ENCODE data around the gene AP5B1. TPM values are rescaled to one million over a fixed set of nuclear protein-coding genes. Genes with fewer than 3 reads are reported as not detected.

Gene AP5B1
- total RNA-seq, 1 donor from 2014 or later = 18.1 TPM

Other genes starting within 250 kb of the AP5B1 start
- 99.6 and 106 TPM in 2 replicates for gene LTBP3, start 222.6 kb downstream of the AP5B1 start, total RNA-seq
- 43.6 and 48.5 TPM in 2 replicates for gene ZNRD2, start 210.5 kb downstream of the AP5B1 start, total RNA-seq
- 58.1 and 58.2 TPM in 2 replicates for gene FAM89B, start 208.4 kb downstream of the AP5B1 start, total RNA-seq
- 122 and 128 TPM in 2 replicates for gene EHBP1L1, start 204.9 kb downstream of the AP5B1 start, total RNA-seq
- 1.9 and 2.2 TPM in 2 replicates for gene KCNK7, start 185.2 kb downstream of the AP5B1 start, total RNA-seq
- 94.4 and 96.1 TPM in 2 replicates for gene MAP3K11, start 166.8 kb downstream of the AP5B1 start, total RNA-seq
- gene PCNX3, start 165.2 kb downstream of the AP5B1 start, total RNA-seq = 61.8 and 66.4 TPM in 2 replicates
- gene SIPA1, start 142.9 kb downstream of the AP5B1 start, total RNA-seq = 177 and 181 TPM in 2 replicates
- gene RELA, start 118.1 kb downstream of the AP5B1 start, total RNA-seq = 106 and 112 TPM in 2 replicates
- gene KAT5, start 68.7 kb downstream of the AP5B1 start, total RNA-seq = 69.8 and 83.5 TPM in 2 replicates
- 82.4 and 82.8 TPM in 2 replicates for gene RNASEH2C, start 60.2 kb downstream of the AP5B1 start, total RNA-seq
- not detected in 2 replicates for gene OVOL1, start 6.1 kb upstream of the AP5B1 start, total RNA-seq
- gene SNX32, start 53.0 kb upstream of the AP5B1 start, total RNA-seq = 2.3 and 2.9 TPM in 2 replicates
- gene CFL1, start 77.2 kb upstream of the AP5B1 start, total RNA-seq = 1,611 and 1,643 TPM in 2 replicates
- 100 and 103 TPM in 2 replicates for gene MUS81, start 79.5 kb upstream of the AP5B1 start, total RNA-seq
- gene EFEMP2, start 91.8 kb upstream of the AP5B1 start, total RNA-seq = 7.2 TPM in 2 replicates
- gene CTSW, start 98.9 kb upstream of the AP5B1 start, total RNA-seq = 28.8 and 29.5 TPM in 2 replicates
- gene FIBP, start 107.5 kb upstream of the AP5B1 start, total RNA-seq = 85.3 and 88.7 TPM in 2 replicates
- 46.9 and 47.7 TPM in 2 replicates for gene CCDC85B, start 109.7 kb upstream of the AP5B1 start, total RNA-seq
- gene FOSL1, start 119.4 kb upstream of the AP5B1 start, total RNA-seq = 3.0 and 6.0 TPM in 2 replicates
- gene C11orf68, start 138.1 kb upstream of the AP5B1 start, total RNA-seq = 29.3 and 29.5 TPM in 2 replicates
- 160 and 165 TPM in 2 replicates for gene DRAP1, start 138.4 kb upstream of the AP5B1 start, total RNA-seq
- not detected in 2 replicates for gene TSGA10IP, start 164.5 kb upstream of the AP5B1 start, total RNA-seq
- gene SART1, start 180.8 kb upstream of the AP5B1 start, total RNA-seq = 82.5 and 84.9 TPM in 2 replicates
- gene EIF1AD, start 221.2 kb upstream of the AP5B1 start, total RNA-seq = 48.8 and 53.5 TPM in 2 replicates
- gene BANF1, start 221.5 kb upstream of the AP5B1 start, total RNA-seq = 217 and 224 TPM in 2 replicates
- gene CST6, start 231.0 kb upstream of the AP5B1 start, total RNA-seq = 0.59 and 0.66 TPM in 2 replicates
- 0.32 TPM in 1 of 2 replicates, not detected in the other for gene CATSPER1, start 245.5 kb upstream of the AP5B1 start, total RNA-seq